Right atrium auricular region (tissue), 2 donors: ENCODE measurements around the gene CCDC92B. TPM values are rescaled to one million over a fixed set of nuclear protein-coding genes. Genes with fewer than 3 reads are reported as not detected.
A peak's percentile ranks its signal among the peaks of the same experiment; 100 is the strongest.

Experiments
- DNase-seq: peaks from one replicate; pipeline ENCODE4 v3.0.0-alpha.2; 2019; ENCODE audit warnings: low spot score
- H3K27ac ChIP-seq, 2 donors: fragments of 200-600 bp; sonication (generic); 1 replicate in 1 of 2; 2 replicates in 1 of 2; pipeline ENCODE4 v1.5.1; 2016 to 2019
- H3K27me3 ChIP-seq, 2 donors: fragments of 200-600 bp; sonication (generic); one replicate each; pipeline versions ENCODE4 v1.5.1 to v1.6.0; 2017 to 2019
- H3K36me3 ChIP-seq: fragments of 200-600 bp; sonication (generic); one replicate; pipeline ENCODE4 v1.5.1; 2016
- H3K4me1 ChIP-seq, 2 donors: fragments of 200-600 bp; sonication (generic); one replicate each; pipeline versions ENCODE4 v1.5.1 to v1.6.0; 2017 to 2019
- H3K4me3 ChIP-seq, 2 donors: fragments of 200-600 bp; sonication (generic); 1 replicate in 1 of 2; 2 replicates in 1 of 2; pipeline ENCODE4 v1.5.1; 2017 to 2019; ENCODE audit warnings: mild to moderate bottlenecking in 1 of 2, moderate library complexity in 1 of 2
- H3K9me3 ChIP-seq, 2 donors: fragments of 200-600 bp; sonication (generic); one replicate each; pipeline ENCODE4 v1.5.1; 2019
- CTCF ChIP-seq, 2 donors: fragments of 200-600 bp; sonication (generic); IDR thresholded peaks; one replicate each; pipeline ENCODE4 v1.5.1; 2019; ENCODE audit warnings: antibody characterized with exemption in 2 of 2
- total RNA-seq, 2 donors: library from RNA; depleted of rRNA; stranded (reverse); fragments of >200 nt; gene quantifications; one replicate each; pipeline ENCODE4 v1.1.0, GENCODE V29; 2016

CCDC92B gene
- total RNA-seq, 2 donors from 2014 or later = not detected

DNA sequence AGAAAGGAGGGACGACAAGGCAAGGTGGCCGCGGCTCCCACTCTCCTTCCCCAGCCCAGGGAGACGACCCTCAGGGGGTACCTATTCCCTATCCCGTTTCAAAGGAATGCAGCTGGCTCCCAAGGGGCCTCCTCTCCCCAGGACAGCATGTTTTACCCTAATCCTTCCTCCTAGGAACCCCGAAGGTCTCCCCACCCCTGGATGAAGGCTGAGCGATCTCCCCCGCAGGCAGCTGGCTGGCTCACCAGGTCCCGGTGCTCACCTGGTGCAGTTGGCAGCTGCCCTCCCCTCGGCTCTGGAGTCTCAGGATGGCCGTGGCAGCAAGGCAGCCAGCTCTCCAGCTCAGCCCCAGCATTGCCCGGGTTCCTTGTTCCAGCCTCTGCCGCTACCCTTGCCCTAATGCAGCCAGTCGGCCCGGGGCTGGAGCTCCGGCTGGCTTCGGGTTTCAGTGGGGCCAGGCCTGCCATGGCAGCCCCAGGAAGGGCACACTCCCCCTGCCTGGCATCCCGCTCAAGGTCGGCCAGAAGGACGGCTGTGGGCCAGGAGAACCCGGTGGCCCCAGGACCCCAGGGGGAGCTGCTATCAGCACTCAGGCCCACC is 42.4 kb downstream of the CCDC92B start:
- H3K4me1 ChIP-seq = peaks cover 0 to 69% of the 10 kb centered on the region in 2 donors
- peak overlapping the region; percentile 37 to 93 for H3K4me3 ChIP-seq
- peaks cover 16% of the 10 kb centered on the region for H3K36me3 ChIP-seq
- H3K9me3 ChIP-seq = no peaks in the 10 kb centered on the region
- TF ChIP-seq CTCF (IDR thresholded peaks at IDR 0.05) = no peak
- DNase-seq = no peak
- H3K27me3 ChIP-seq = no peaks in the 10 kb centered on the region
- H3K27ac ChIP-seq = peak overlapping the region; percentile 90 to 92

GRCh38 chr17:2705888-2706795 is 43.3 kb downstream of the CCDC92B start:
- Histone ChIP-seq H3K27ac (peak overlapping the region; percentile 90 to 92), H3K36me3 (peaks cover 25% of the 10 kb centered on the region), H3K9me3 (no peaks in the 10 kb centered on the region), H3K27me3 (no peaks in the 10 kb centered on the region), H3K4me1 (peaks cover 0 to 68% of the 10 kb centered on the region in 2 donors), H3K4me3 (peak overlapping the region in 1 of 2 donors; percentile 93)
- no peak for TF ChIP-seq CTCF (IDR thresholded peaks at IDR 0.05)
- DNase-seq = no peak

GRCh38 chr17:2705263-2705662 is 44.2 kb downstream of the CCDC92B start:
- TF ChIP-seq CTCF (IDR thresholded peaks at IDR 0.05) = no peak
- Histone ChIP-seq H3K27ac (peak overlapping the region in 1 of 2 donors; percentile 92), H3K4me1 (peaks cover 0 to 61% of the 10 kb centered on the region in 2 donors), H3K27me3 (no peaks in the 10 kb centered on the region), H3K4me3 (no peak overlapping the region), H3K9me3 (no peaks in the 10 kb centered on the region), H3K36me3 (peaks cover 34% of the 10 kb centered on the region)
- no peak for DNase-seq

DNA sequence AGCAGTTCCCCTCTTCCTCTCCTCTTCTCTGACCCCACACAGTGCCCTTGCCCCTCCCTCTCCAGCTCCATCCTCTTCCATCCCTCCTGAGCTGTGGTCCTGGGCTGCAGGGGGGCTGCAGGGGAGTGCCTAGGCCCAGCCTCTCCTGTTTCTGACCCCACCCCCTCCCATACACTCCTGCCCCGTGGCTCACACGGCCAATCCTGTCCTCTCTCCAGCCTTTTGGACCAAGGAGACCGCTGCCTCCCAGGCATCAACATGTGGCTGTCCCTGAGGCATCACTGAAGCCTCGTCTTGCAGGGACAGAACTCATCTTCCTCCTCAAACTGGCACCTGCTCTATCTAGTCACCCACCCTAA is 44.6 kb downstream of the CCDC92B start:
- H3K27ac ChIP-seq = no peak overlapping the region
- TF ChIP-seq CTCF (IDR thresholded peaks at IDR 0.05) = no peak
- H3K36me3 ChIP-seq = peaks cover 38% of the 10 kb centered on the region
- H3K4me3 ChIP-seq = no peak overlapping the region
- H3K4me1 ChIP-seq = peaks cover 0 to 57% of the 10 kb centered on the region in 2 donors
- H3K27me3 ChIP-seq = no peaks in the 10 kb centered on the region
- no peaks in the 10 kb centered on the region for H3K9me3 ChIP-seq
- DNase-seq = no peak

- DNase-seq = no peak
- H3K36me3 ChIP-seq = peaks cover 43% of the 10 kb centered on the region
- H3K27me3 ChIP-seq = no peaks in the 10 kb centered on the region
Measured at GRCh38 chr17:2704031-2704889, 45.2 kb downstream of the CCDC92B start.

More at GRCh38 chr17:2704031-2704889, 45.2 kb downstream of the CCDC92B start:
- Histone ChIP-seq H3K4me1 (peaks cover 0 to 51% of the 10 kb centered on the region in 2 donors), H3K9me3 (no peaks in the 10 kb centered on the region), H3K4me3 (no peak overlapping the region), H3K27ac (peak overlapping the region in 1 of 2 donors; percentile 55)
- TF ChIP-seq CTCF (IDR thresholded peaks at IDR 0.05) = no peak
